ENCODE results near the gene SMIM41. TPM values are rescaled to one million over a fixed set of nuclear protein-coding genes. Genes with fewer than 3 reads are reported as not detected.

The SMIM41 gene
- total and polyA plus RNA-seq, 9 donors = 0.12 to 0.72 (median 0.23) TPM; not detected in 2

GRCh38 chr12:52146822-52147366 lies 67.4 kb downstream of the SMIM41 start:
- H3K36me3 ChIP-seq (ENCODE audit: control insufficient read depth, insufficient read depth, low read length) = no peaks in the 10 kb centered on the region
- no peaks in the 10 kb centered on the region for H3K9me3 ChIP-seq (replicated peaks; ENCODE audit: control insufficient read depth, low read depth, low read length)
- H3K4me3 ChIP-seq (ENCODE audit: low read length) = no peak overlapping the region
- peak overlapping the region; percentile 65 for H3K27ac ChIP-seq (ENCODE audit: low read length)
- WGBS (ENCODE audit: insufficient coverage) = 95% methylated on average over 10 of the region's 11 CpGs
- DNase-seq = no peak
- peaks cover 38% of the 10 kb centered on the region for H3K4me1 ChIP-seq (ENCODE audit: control insufficient read depth, insufficient read depth, low read length)
- peaks cover 3% of the 10 kb centered on the region for H3K27me3 ChIP-seq (ENCODE audit: control insufficient read depth, insufficient read depth, low read length)

- Histone ChIP-seq H3K27me3 (ENCODE audit: control insufficient read depth, insufficient read depth, low read length) (peaks cover 4% of the 10 kb centered on the region), H3K9me3 (replicated peaks; ENCODE audit: control insufficient read depth, low read depth, low read length) (no peaks in the 10 kb centered on the region), H3K4me3 (ENCODE audit: low read length) (no peak overlapping the region), H3K36me3 (ENCODE audit: control insufficient read depth, insufficient read depth, low read length) (no peaks in the 10 kb centered on the region), H3K4me1 (ENCODE audit: control insufficient read depth, insufficient read depth, low read length) (peaks cover 42% of the 10 kb centered on the region), H3K27ac (ENCODE audit: low read length) (peak overlapping the region; percentile 71)
- DNase-seq = peak; percentile 85
- 69% methylated on average over 17 of the region's 17 CpGs for WGBS (ENCODE audit: insufficient coverage)
These were observed 68.0 kb downstream of the SMIM41 start for GRCh38 chr12:52147367-52147963.

- H3K4me1 ChIP-seq (ENCODE audit: control insufficient read depth, insufficient read depth, low read length) = peaks cover 44% of the 10 kb centered on the region
- no peak for DNase-seq
- 77% methylated on average over 10 of the region's 10 CpGs for WGBS (ENCODE audit: insufficient coverage)
These were observed 68.5 kb downstream of the SMIM41 start for GRCh38 chr12:52147964-52148463.

GRCh38 chr12:52148464-52149181 lies 69.1 kb downstream of the SMIM41 start:
- no peaks in the 10 kb centered on the region for H3K36me3 ChIP-seq (ENCODE audit: control insufficient read depth, insufficient read depth, low read length)
- no peaks in the 10 kb centered on the region for H3K9me3 ChIP-seq (replicated peaks; ENCODE audit: control insufficient read depth, low read depth, low read length)
- H3K27me3 ChIP-seq (ENCODE audit: control insufficient read depth, insufficient read depth, low read length) = peaks cover 10% of the 10 kb centered on the region
- WGBS (ENCODE audit: insufficient coverage) = 77% methylated on average over 12 of the region's 14 CpGs
- DNase-seq = no peak
- peaks cover 44% of the 10 kb centered on the region for H3K4me1 ChIP-seq (ENCODE audit: control insufficient read depth, insufficient read depth, low read length)
- H3K4me3 ChIP-seq (ENCODE audit: low read length) = no peak overlapping the region
- peak overlapping the region; percentile 15 for H3K27ac ChIP-seq (ENCODE audit: low read length)

More at GRCh38 chr12:52147964-52148463, 68.5 kb downstream of the SMIM41 start:
- H3K36me3 ChIP-seq (ENCODE audit: control insufficient read depth, insufficient read depth, low read length) = no peaks in the 10 kb centered on the region
- no peak overlapping the region for H3K27ac ChIP-seq (ENCODE audit: low read length)
- peaks cover 9% of the 10 kb centered on the region for H3K27me3 ChIP-seq (ENCODE audit: control insufficient read depth, insufficient read depth, low read length)
- H3K4me3 ChIP-seq (ENCODE audit: low read length) = no peak overlapping the region
- H3K9me3 ChIP-seq (replicated peaks; ENCODE audit: control insufficient read depth, low read depth, low read length) = no peaks in the 10 kb centered on the region

GRCh38 chr12:52149182-52149641 lies 69.7 kb downstream of the SMIM41 start:
- Histone ChIP-seq H3K4me1 (ENCODE audit: control insufficient read depth, insufficient read depth, low read length) (peaks cover 44% of the 10 kb centered on the region), H3K27me3 (ENCODE audit: control insufficient read depth, insufficient read depth, low read length) (peaks cover 14% of the 10 kb centered on the region), H3K27ac (ENCODE audit: low read length) (peak overlapping the region; percentile 15), H3K9me3 (replicated peaks; ENCODE audit: control insufficient read depth, low read depth, low read length) (no peaks in the 10 kb centered on the region), H3K36me3 (ENCODE audit: control insufficient read depth, insufficient read depth, low read length) (no peaks in the 10 kb centered on the region), H3K4me3 (ENCODE audit: low read length) (no peak overlapping the region)
- WGBS (ENCODE audit: insufficient coverage) = 20% methylated on average over 5 of the region's 6 CpGs
- DNase-seq = no peak

GRCh38 chr12:52149651-52150241 lies 70.2 kb downstream of the SMIM41 start:
- Histone ChIP-seq H3K36me3 (ENCODE audit: control insufficient read depth, insufficient read depth, low read length) (no peaks in the 10 kb centered on the region), H3K27me3 (ENCODE audit: control insufficient read depth, insufficient read depth, low read length) (peaks cover 14% of the 10 kb centered on the region), H3K4me3 (ENCODE audit: low read length) (no peak overlapping the region), H3K9me3 (replicated peaks; ENCODE audit: control insufficient read depth, low read depth, low read length) (no peaks in the 10 kb centered on the region), H3K27ac (ENCODE audit: low read length) (no peak overlapping the region), H3K4me1 (ENCODE audit: control insufficient read depth, insufficient read depth, low read length) (peaks cover 44% of the 10 kb centered on the region)
- WGBS (ENCODE audit: insufficient coverage) = 43% methylated on average over 5 of the region's 5 CpGs
- DNase-seq = no peak

- H3K4me1 ChIP-seq (ENCODE audit: control insufficient read depth, insufficient read depth, low read length) = peaks cover 44% of the 10 kb centered on the region
- no peak for DNase-seq
- peaks cover 14% of the 10 kb centered on the region for H3K27me3 ChIP-seq (ENCODE audit: control insufficient read depth, insufficient read depth, low read length)
- 81% methylated on average over 10 of the region's 10 CpGs for WGBS (ENCODE audit: insufficient coverage)
- no peaks in the 10 kb centered on the region for H3K36me3 ChIP-seq (ENCODE audit: control insufficient read depth, insufficient read depth, low read length)
- no peak overlapping the region for H3K27ac ChIP-seq (ENCODE audit: low read length)
- H3K9me3 ChIP-seq (replicated peaks; ENCODE audit: control insufficient read depth, low read depth, low read length) = no peaks in the 10 kb centered on the region
- H3K4me3 ChIP-seq (ENCODE audit: low read length) = no peak overlapping the region
These were observed 71.8 kb downstream of the SMIM41 start for GRCh38 chr12:52151153-52151836.

GRCh38 chr12:52151837-52152783 lies 72.6 kb downstream of the SMIM41 start:
- H3K9me3 ChIP-seq (replicated peaks; ENCODE audit: control insufficient read depth, low read depth, low read length) = no peaks in the 10 kb centered on the region
- DNase-seq = peak; percentile 58
- WGBS (ENCODE audit: insufficient coverage) = 12% methylated on average over 53 of the region's 63 CpGs
- H3K36me3 ChIP-seq (ENCODE audit: control insufficient read depth, insufficient read depth, low read length) = no peaks in the 10 kb centered on the region
- H3K4me1 ChIP-seq (ENCODE audit: control insufficient read depth, insufficient read depth, low read length) = peaks cover 36% of the 10 kb centered on the region
- no peak overlapping the region for H3K4me3 ChIP-seq (ENCODE audit: low read length)
- peaks cover 14% of the 10 kb centered on the region for H3K27me3 ChIP-seq (ENCODE audit: control insufficient read depth, insufficient read depth, low read length)
- no peak overlapping the region for H3K27ac ChIP-seq (ENCODE audit: low read length)

GRCh38 chr12:52152905-52153317 lies 73.4 kb downstream of the SMIM41 start:
- peaks cover 14% of the 10 kb centered on the region for H3K27me3 ChIP-seq (ENCODE audit: control insufficient read depth, insufficient read depth, low read length)
- WGBS (ENCODE audit: insufficient coverage) = 68% methylated on average over 4 of the region's 5 CpGs
- no peak overlapping the region for H3K27ac ChIP-seq (ENCODE audit: low read length)
- H3K4me3 ChIP-seq (ENCODE audit: low read length) = no peak overlapping the region
- H3K36me3 ChIP-seq (ENCODE audit: control insufficient read depth, insufficient read depth, low read length) = no peaks in the 10 kb centered on the region
- no peaks in the 10 kb centered on the region for H3K9me3 ChIP-seq (replicated peaks; ENCODE audit: control insufficient read depth, low read depth, low read length)
- peaks cover 28% of the 10 kb centered on the region for H3K4me1 ChIP-seq (ENCODE audit: control insufficient read depth, insufficient read depth, low read length)
- DNase-seq = no peak

All from muscle of leg (tissue), 11 donors.